Activated CD8-positive, alpha-beta memory T cell treated with anti-CD3 and anti-CD28 coated beads for 36 hours (primary cell): ENCODE measurements around the gene FUT9. TPM values are rescaled to one million over a fixed set of nuclear protein-coding genes. Genes with fewer than 3 reads are reported as not detected.

Experiments
- CTCF ChIA-PET: fragments of 350-600 bp; sonication (Branson Sonifier 250); formaldehyde crosslinking; loops from one replicate; lab custom pipeline; 2021; ENCODE audit warnings: antibody characterized with exemption; lab: Charles Lee
- POLR2A ChIA-PET: fragments of 350-600 bp; sonication (Branson Sonifier 250); formaldehyde crosslinking; loops from one replicate; lab custom pipeline; 2021; ENCODE audit warnings: antibody characterized with exemption; lab: Charles Lee
- total RNA-seq, 2 experiments: library from RNA; stranded (reverse); gene quantifications; one replicate each; pipeline ENCODE4 v1.2.3, GENCODE V29; 2021

Gene FUT9
- total RNA-seq, 2 experiments from 2014 or later: not detected

GRCh38 chr6:96157018-96157565, 141.3 kb downstream of the FUT9 start:
- ChIA-PET POLR2A (no interaction called here), CTCF (no interaction called here)

DNA sequence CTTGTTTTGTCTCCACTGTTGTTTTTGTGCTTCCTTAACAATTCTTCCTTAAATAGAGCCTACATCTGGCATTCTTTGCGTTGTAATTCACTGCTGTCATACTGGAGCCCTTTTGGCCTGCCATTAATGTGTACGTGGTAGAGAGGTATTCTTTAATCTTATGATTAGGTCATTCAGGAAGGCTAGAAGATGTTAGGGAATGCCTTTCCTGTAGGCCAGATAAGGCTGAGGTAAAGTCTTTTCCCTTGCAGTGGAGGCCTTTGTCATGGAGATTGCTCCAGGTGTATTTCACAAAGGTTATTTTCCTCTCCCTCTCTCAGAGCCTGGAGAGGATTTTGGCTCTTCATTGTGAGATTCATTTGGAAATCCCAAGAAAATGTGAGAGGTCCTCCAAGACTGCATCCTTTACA, 146.9 kb downstream of the FUT9 start:
- ChIA-PET CTCF (interaction anchor here (0.6 kb wide), 1 partner anchor 1561 kb away, joined by 3 read pairs; no protein-coding TSS in a partner anchor), POLR2A (no interaction called here)

DNA sequence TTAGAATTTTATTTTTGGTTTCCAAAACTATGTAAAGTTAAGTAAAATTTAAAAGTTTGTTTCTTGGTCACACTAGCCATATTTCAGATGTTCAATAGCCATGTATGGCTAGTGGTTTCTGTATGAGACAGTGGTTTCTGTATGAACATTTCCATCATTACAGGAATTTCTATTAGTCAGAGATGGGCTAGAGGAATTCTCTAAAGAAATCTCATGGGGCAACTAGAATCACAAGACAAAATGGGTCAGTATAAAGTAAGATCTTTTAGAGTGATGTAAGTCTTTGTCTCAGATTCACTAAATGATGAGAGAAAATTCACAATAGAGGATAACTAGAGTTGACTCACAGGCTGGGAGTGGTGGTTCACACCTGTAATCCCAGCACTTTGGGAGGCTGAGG, 149.0 kb downstream of the FUT9 start:
- CTCF ChIA-PET: no interaction called here
- POLR2A ChIA-PET: no interaction called here

DNA sequence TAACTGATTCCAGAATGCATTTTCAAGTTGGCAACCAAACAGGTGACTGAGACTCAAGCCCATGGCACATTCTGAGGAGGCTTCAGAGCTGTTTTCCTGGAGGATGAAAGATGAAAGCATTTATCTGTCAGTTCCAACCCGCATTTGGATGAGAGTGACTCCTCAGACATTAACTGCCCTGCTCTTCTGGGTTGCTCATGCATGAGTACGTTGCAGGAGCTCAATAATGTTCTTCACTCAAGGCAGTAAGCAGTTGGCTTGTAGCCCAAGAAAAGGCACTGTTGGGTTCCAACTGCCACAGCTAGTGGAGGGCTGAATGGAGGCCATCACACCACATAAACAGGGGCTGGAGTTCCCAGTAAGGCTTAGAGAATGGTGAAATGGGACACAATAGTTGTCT, 155.3 kb downstream of the FUT9 start:
- POLR2A ChIA-PET: no interaction called here
- CTCF ChIA-PET: no interaction called here

- ChIA-PET POLR2A (no interaction called here), CTCF (interaction anchor here (0.6 kb wide), 1 partner anchor 41 kb away, joined by 3 read pairs; no protein-coding TSS in a partner anchor)
These were observed 169.0 kb downstream of the FUT9 start for GRCh38 chr6:96184798-96185197.

- ChIA-PET POLR2A (no interaction called here), CTCF (no interaction called here)
These were observed 170.3 kb downstream of the FUT9 start for GRCh38 chr6:96186094-96186493.

DNA sequence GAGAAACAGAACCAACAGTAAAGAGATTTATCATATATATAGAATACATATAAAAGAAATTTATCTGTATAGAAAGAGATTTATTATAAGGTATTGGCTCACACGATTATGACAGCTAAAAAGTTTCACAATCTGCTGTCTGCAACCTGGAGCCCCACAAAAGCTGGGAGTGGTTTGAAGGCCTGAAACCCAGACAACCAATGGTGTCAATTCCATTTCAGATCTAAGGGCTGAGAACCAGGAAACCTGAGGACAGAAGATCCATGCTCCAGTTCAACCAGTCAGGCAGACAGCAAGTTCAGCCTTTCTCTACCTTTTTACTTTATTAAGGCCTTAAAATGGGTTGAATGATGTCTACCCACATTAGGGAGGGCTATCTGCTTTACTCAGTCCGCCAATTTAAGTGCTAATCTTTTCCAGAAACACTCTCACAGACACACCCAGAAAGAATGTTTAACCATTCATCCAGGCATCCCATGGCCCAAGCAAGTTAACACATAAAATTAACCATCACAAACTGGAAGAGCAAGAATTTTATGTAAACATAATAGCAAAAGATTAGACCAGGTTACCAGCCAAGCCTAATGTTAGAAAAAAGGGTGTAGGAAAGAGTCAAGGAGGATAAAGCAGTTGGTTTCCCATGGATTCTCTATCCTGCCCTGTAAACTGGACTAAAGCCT, 170.9 kb downstream of the FUT9 start:
- ChIA-PET CTCF (no interaction called here), POLR2A (no interaction called here)

GRCh38 chr6:96194675-96195074, 178.9 kb downstream of the FUT9 start:
- ChIA-PET CTCF (no interaction called here), POLR2A (no interaction called here)

GRCh38 chr6:96195272-96195671, 179.5 kb downstream of the FUT9 start:
- CTCF ChIA-PET: no interaction called here
- POLR2A ChIA-PET: no interaction called here

- CTCF ChIA-PET: no interaction called here
- POLR2A ChIA-PET: no interaction called here
These were observed 180.9 kb downstream of the FUT9 start for GRCh38 chr6:96196633-96197032.

GRCh38 chr6:96197241-96197640, 181.5 kb downstream of the FUT9 start:
- CTCF ChIA-PET: no interaction called here
- POLR2A ChIA-PET: no interaction called here

GRCh38 chr6:96202571-96202970, 186.8 kb downstream of the FUT9 start:
- ChIA-PET POLR2A (no interaction called here), CTCF (no interaction called here)

- POLR2A ChIA-PET: no interaction called here
- CTCF ChIA-PET: no interaction called here
These were observed 195.6 kb downstream of the FUT9 start for GRCh38 chr6:96211341-96211740.

GRCh38 chr6:96212066-96212465, 196.3 kb downstream of the FUT9 start:
- CTCF ChIA-PET: no interaction called here
- POLR2A ChIA-PET: no interaction called here

DNA sequence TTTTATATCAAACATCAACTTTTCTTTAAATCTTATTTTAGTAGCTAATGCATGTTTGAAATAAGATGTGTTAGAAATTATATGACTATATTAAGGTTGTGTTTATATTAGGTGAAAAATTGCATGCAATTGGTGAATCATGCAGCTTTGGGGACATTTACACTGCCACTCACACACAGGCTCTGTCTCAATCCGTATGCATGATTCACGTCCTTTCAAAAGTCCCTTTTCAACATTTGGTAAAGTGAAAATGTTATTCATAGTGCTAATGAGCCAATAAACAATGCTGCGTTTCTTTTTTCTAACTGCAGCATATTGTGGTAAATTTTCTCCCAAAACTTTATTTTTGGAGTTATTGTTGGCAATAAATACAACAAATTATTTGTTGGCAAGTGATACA, 198.0 kb downstream of the FUT9 start:
- ChIA-PET POLR2A (no interaction called here), CTCF (no interaction called here)

DNA sequence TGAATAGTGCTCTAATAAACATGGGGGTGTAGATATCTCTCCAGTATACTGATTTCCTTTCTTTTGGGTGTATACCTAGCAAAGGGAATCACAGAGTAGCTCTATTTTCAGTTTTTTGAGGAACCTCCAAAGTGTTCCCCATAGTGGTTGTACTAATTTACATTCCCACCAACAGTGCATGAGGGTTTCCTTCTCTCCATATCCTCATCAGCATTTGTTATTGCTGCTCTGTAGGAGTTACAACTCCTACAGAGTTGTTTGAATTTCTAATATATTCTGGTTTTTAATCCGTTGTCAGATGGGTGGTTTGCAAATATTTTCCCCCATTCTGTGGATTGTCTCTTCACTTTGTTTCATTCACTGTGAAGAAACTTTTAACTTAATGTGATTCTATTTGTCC, 207.9 kb downstream of the FUT9 start:
- ChIA-PET CTCF (no interaction called here), POLR2A (no interaction called here)

DNA sequence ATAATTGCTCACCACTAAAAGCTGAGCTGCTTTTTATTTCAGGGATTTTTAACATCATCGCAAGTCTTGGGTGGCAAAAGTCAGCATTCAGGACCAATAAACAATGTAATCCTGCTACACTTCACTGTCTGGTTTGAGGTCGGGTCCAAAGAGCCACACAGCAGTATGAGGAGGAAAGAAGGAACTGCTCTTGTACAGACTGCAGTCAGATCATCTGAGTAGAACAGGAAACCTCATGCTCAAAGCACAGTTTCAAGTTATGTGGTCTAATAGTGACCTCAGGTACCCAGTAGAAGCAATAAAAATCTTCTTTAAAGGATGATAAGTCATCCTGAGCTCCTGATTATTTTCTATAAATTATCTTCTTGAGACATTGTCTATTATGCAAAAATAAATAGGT, 211.4 kb downstream of the FUT9 start:
- POLR2A ChIA-PET: no interaction called here
- CTCF ChIA-PET: no interaction called here

DNA sequence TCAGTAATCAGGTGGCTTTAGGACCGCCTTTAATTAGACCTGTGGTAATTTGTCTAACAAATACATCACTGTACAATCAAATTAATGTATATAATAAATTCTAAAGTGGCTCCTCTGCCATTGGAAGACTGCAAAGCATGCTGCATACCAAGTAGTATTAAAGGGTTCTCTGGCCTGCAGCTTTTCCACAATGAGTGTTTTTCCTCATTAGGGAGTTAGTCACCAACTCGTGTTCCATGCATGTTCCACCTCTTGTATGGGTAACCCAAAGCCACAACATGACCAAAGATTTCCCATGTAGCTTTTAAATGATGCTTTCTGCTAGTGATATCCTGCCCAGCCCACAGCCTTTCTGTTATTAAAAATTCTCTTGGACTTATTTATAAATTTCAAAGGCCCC, 218.7 kb downstream of the FUT9 start:
- POLR2A ChIA-PET: no interaction called here
- CTCF ChIA-PET: no interaction called here

DNA sequence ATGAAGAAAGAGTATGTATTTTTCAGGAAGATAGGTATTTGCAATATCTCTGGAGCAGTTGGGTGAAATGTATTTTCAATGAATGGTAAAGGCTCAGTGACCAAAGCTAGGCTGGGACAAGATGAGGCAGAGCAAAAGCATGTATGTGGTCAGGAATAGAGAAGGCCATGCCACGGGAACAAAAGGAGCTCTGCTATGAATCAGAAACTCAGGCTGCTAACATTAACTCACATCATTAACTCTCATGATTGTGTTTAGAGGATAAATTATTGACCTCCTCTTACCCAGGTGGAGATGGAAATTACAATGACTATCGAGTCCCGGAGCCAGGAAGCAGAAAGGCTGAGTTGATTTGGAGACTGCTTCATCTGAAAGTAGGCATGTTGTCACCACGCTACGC, 220.2 kb downstream of the FUT9 start:
- ChIA-PET POLR2A (no interaction called here), CTCF (interaction anchor here (1.1 kb wide), 1 partner anchor 9 kb away, joined by 3 read pairs; no protein-coding TSS in a partner anchor)

DNA sequence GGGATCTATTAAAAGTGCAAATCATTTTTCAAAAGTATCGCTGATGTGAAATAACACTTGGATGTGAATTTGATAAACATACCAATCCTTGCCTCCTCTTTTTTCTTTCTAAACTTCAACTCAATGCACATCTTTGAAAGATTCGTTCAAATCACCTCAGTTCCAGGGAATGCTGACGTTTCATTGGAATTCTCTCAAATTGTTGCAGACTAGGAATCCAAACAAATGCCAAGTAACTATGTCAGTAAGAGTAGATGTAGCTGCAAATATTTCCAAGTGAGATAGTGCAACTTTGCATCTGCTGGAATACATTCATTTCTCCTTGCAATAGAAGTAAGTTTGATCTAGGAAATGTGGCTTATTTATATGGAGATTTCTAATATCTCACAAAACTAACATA, 220.7 kb downstream of the FUT9 start:
- CTCF ChIA-PET: interaction anchor here (1.1 kb wide), 1 partner anchor 8 kb away, joined by 3 read pairs; no protein-coding TSS in a partner anchor
- POLR2A ChIA-PET: no interaction called here

DNA sequence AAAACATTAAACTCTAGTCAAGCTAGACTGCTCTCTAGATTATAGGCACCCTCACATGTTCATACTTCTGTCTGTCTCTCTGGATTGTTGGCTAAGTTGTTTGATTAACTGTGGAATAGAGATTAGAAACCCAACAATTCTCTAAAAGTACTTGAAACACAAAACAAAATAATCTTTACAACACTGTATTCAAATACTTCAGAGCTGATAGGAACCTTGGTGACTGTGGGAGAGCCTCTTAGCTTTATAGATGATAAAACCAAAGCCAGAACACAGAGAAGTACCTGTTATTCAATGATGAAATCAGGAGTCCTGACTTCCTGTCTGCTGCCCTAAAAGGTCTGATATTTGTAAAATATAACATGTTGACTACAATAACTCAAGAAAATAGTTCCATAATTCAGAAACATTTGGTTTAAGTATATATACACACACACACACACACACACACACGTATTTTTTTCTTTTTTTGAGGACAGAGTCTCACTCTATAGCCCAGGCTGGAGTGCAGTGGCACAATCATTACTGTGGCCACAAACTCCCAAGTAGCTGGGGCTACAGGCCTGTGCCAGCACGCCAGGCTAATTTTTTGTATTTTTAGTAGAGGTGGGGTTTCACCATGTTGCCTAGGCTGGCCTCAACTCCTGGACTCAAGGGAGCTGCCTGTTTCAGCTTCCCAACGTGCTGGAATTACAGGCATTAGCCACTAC, 222.0 kb downstream of the FUT9 start:
- ChIA-PET CTCF (no interaction called here), POLR2A (no interaction called here)
